ENCODE measurements around the gene ZBTB16.

Gene ZBTB16

DNA sequence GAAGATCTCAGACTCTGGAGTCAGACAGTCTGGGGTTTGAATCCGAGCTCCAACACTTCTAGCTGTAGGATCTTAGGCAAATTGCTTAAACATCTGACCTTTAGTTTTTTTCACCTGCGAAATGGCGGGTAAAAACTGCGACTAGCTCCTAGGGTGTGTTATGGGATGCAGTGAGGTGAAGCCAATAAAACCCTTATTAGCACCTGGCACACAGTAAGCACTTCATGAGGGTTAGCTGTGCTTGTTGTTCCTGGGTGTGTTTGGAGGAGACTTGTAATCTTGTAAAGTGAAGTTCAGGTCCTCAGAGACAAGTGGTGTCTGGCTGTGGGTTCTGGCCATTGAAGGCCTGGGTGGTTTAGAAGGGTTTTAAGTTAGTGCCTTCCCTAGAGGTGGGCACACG, 68.9 kb downstream of the ZBTB16 start (continued):
- TF ChIP-seq, protein P1, sequence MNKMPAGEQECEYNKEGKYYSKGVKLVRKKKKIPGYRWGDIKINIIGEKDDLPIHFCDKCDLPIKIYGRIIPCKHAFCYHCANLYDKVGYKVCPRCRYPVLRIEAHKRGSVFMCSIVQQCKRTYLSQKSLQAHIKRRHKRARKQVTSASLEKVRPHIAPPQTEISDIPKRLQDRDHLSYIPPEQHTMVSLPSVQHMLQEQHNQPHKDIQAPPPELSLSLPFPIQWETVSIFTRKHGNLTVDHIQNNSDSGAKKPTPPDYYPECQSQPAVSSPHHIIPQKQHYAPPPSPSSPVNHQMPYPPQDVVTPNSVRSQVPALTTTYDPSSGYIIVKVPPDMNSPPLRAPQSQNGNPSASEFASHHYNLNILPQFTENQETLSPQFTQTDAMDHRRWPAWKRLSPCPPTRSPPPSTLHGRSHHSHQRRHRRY (tag by site-specific recombination; IDR thresholded peaks at IDR 0.05), result no peak
- TF ChIP-seq, protein P2, sequence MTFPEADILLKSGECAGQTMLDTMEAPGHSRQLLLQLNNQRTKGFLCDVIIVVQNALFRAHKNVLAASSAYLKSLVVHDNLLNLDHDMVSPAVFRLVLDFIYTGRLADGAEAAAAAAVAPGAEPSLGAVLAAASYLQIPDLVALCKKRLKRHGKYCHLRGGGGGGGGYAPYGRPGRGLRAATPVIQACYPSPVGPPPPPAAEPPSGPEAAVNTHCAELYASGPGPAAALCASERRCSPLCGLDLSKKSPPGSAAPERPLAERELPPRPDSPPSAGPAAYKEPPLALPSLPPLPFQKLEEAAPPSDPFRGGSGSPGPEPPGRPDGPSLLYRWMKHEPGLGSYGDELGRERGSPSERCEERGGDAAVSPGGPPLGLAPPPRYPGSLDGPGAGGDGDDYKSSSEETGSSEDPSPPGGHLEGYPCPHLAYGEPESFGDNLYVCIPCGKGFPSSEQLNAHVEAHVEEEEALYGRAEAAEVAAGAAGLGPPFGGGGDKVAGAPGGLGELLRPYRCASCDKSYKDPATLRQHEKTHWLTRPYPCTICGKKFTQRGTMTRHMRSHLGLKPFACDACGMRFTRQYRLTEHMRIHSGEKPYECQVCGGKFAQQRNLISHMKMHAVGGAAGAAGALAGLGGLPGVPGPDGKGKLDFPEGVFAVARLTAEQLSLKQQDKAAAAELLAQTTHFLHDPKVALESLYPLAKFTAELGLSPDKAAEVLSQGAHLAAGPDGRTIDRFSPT (tag by site-specific recombination; IDR thresholded peaks at IDR 0.05), result no peak
- no peak for TF ChIP-seq TRIM28 (IDR thresholded peaks at IDR 0.05; ENCODE audit: borderline replicate concordance, low read length)

DNA sequence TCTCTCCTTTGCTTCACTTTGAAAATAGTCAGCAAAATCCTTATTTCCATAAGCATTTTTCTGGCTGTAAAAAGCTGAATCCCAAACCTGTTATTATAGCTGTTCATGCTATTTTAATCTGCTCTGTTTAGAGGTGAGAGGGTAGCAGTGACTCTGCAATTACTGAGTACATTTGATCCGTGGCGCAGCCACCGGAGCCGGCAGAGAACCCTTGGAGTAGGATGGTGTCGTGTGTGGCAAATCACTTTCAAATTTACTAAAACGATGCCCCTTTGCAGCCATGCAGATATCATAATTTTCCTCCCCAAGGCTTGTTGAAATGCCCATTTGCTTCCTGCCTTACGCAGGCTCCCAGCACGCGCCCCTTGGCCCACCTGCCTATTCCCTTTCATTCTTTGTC, 69.6 kb downstream of the ZBTB16 start:
- H3K36me3 ChIP-seq (ENCODE audit: control insufficient read depth in 2 of 2, insufficient read depth in 1 of 2, low read length in 2 of 2), result no peaks in the 10 kb centered on the region
- CTCF ChIA-PET, result interaction anchor here (0.7 kb wide), 1 partner anchor 131 kb away, joined by 3 read pairs; no protein-coding TSS in a partner anchor
- POLR2A ChIA-PET, result no interaction called here
- TF ChIP-seq SP7 (tag by site-specific recombination; IDR thresholded peaks at IDR 0.05) (peak; percentile 34; the same call in 1 of the 2 replicates), GFI1B (tag by site-specific recombination; IDR thresholded peaks at IDR 0.05) (no peak)
- no peaks in the 10 kb centered on the region; the same call in 1 of the 2 replicates for H3K4me1 ChIP-seq (ENCODE audit: control insufficient read depth, insufficient read depth, low read length)
- no peak overlapping the region for H3K4me3 ChIP-seq (ENCODE audit: low read depth, low read length)
- no peaks in the 10 kb centered on the region for H3K9me3 ChIP-seq (ENCODE audit: control insufficient read depth, insufficient read depth, low read depth, low read length)
- no peak overlapping the region for H3K27ac ChIP-seq (ENCODE audit: extremely low read depth, low read depth, low read length)

DNA sequence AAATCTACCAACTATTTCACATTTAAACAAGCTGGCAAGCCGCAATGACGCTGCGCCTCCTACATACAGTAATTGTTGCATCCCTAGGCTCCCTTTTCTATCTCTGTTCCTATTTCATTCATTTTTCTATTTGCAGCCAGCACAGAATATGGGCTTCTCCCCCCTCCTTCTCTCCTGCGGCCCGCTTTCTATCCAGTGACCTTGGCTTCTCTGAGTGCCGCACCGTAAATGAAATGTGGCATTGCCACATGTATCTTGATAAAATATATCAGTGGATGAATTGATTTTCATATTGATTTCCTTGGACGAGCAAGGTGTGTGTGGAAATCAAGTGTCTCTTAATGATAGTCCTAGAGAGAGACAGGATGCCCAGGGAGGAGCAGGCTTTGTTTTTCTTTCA, 70.2 kb downstream of the ZBTB16 start:
- no peak overlapping the region for H3K27ac ChIP-seq (ENCODE audit: extremely low read depth, low read depth, low read length)
- no peaks in the 10 kb centered on the region for H3K36me3 ChIP-seq (ENCODE audit: control insufficient read depth in 2 of 2, insufficient read depth in 1 of 2, low read length in 2 of 2)
- H3K9me3 ChIP-seq (ENCODE audit: control insufficient read depth, insufficient read depth, low read depth, low read length), result no peaks in the 10 kb centered on the region
- H3K4me3 ChIP-seq (ENCODE audit: low read depth, low read length), result no peak overlapping the region
- H3K4me1 ChIP-seq (ENCODE audit: control insufficient read depth, insufficient read depth, low read length), result no peaks in the 10 kb centered on the region; the same call in 1 of the 2 replicates
- ChIA-PET CTCF (interaction anchor here (0.7 kb wide), 1 partner anchor 131 kb away, joined by 3 read pairs; no protein-coding TSS in a partner anchor), POLR2A (no interaction called here)
- TF ChIP-seq ZBTB8A (tag by site-specific recombination; IDR thresholded peaks at IDR 0.05) (no peak), ZNF311 (tag by site-specific recombination; IDR thresholded peaks at IDR 0.05; ENCODE audit: borderline replicate concordance) (no peak), ZNF664 (tag by site-specific recombination; IDR thresholded peaks at IDR 0.05) (no peak), ZNF354C (tag by site-specific recombination; IDR thresholded peaks at IDR 0.05; ENCODE audit: borderline replicate concordance, low read depth) (no peak), KLF8 (tag by site-specific recombination; IDR thresholded peaks at IDR 0.05) (no peak)
- TF ChIP-seq, protein P3, sequence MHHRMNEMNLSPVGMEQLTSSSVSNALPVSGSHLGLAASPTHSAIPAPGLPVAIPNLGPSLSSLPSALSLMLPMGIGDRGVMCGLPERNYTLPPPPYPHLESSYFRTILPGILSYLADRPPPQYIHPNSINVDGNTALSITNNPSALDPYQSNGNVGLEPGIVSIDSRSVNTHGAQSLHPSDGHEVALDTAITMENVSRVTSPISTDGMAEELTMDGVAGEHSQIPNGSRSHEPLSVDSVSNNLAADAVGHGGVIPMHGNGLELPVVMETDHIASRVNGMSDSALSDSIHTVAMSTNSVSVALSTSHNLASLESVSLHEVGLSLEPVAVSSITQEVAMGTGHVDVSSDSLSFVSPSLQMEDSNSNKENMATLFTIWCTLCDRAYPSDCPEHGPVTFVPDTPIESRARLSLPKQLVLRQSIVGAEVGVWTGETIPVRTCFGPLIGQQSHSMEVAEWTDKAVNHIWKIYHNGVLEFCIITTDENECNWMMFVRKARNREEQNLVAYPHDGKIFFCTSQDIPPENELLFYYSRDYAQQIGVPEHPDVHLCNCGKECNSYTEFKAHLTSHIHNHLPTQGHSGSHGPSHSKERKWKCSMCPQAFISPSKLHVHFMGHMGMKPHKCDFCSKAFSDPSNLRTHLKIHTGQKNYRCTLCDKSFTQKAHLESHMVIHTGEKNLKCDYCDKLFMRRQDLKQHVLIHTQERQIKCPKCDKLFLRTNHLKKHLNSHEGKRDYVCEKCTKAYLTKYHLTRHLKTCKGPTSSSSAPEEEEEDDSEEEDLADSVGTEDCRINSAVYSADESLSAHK (tag by site-specific recombination; IDR thresholded peaks at IDR 0.05), result no peak

DNA sequence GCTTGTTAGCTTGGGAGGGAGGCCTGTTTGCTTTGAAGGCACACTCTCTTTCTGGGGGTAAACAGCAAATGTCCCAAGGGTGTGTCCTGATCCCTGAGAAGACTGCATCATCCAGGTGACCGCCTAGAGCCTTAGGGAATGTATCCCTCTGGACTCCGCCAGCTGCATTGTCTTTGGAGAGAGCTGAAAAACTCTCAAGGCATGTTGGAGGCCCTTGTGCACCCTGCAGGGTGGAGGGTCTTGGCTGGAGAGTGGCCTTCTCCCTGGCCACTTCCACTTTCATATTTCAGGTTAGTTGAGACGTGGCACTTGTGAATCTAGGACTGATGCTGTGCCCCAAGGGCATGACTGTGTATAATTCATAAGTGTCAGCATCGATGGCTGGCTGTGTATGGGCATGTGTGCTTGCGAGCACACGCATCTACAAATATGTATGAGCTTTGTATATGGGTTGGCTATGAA, 70.6 kb downstream of the ZBTB16 start:
- H3K4me1 ChIP-seq (ENCODE audit: control insufficient read depth, insufficient read depth, low read length), result no peaks in the 10 kb centered on the region; the same call in 1 of the 2 replicates
- H3K9me3 ChIP-seq (ENCODE audit: control insufficient read depth, insufficient read depth, low read depth, low read length), result no peaks in the 10 kb centered on the region
- POLR2A ChIA-PET, result no interaction called here
- no peaks in the 10 kb centered on the region for H3K36me3 ChIP-seq (ENCODE audit: control insufficient read depth in 2 of 2, insufficient read depth in 1 of 2, low read length in 2 of 2)
- CTCF ChIA-PET, result interaction anchor here (0.7 kb wide), 1 partner anchor 130 kb away, joined by 3 read pairs; no protein-coding TSS in a partner anchor
- H3K27ac ChIP-seq (ENCODE audit: extremely low read depth, low read depth, low read length), result no peak overlapping the region
- no peak overlapping the region for H3K4me3 ChIP-seq (ENCODE audit: low read depth, low read length)
- no peak for TF ChIP-seq ZNF175 (tag by site-specific recombination; IDR thresholded peaks at IDR 0.05)
- no peak for TF ChIP-seq ZNF777 (tag by site-specific recombination; IDR thresholded peaks at IDR 0.05; ENCODE audit: borderline replicate concordance)
- TF ChIP-seq, protein P4, sequence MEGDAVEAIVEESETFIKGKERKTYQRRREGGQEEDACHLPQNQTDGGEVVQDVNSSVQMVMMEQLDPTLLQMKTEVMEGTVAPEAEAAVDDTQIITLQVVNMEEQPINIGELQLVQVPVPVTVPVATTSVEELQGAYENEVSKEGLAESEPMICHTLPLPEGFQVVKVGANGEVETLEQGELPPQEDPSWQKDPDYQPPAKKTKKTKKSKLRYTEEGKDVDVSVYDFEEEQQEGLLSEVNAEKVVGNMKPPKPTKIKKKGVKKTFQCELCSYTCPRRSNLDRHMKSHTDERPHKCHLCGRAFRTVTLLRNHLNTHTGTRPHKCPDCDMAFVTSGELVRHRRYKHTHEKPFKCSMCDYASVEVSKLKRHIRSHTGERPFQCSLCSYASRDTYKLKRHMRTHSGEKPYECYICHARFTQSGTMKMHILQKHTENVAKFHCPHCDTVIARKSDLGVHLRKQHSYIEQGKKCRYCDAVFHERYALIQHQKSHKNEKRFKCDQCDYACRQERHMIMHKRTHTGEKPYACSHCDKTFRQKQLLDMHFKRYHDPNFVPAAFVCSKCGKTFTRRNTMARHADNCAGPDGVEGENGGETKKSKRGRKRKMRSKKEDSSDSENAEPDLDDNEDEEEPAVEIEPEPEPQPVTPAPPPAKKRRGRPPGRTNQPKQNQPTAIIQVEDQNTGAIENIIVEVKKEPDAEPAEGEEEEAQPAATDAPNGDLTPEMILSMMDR (tag by site-specific recombination; IDR thresholded peaks at IDR 0.05), result no peak
- TF ChIP-seq, protein P5, sequence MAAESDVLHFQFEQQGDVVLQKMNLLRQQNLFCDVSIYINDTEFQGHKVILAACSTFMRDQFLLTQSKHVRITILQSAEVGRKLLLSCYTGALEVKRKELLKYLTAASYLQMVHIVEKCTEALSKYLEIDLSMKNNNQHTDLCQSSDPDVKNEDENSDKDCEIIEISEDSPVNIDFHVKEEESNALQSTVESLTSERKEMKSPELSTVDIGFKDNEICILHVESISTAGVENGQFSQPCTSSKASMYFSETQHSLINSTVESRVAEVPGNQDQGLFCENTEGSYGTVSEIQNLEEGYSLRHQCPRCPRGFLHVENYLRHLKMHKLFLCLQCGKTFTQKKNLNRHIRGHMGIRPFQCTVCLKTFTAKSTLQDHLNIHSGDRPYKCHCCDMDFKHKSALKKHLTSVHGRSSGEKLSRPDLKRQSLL (tag by site-specific recombination; IDR thresholded peaks at IDR 0.05), result no peak
- TF ChIP-seq, protein P6, sequence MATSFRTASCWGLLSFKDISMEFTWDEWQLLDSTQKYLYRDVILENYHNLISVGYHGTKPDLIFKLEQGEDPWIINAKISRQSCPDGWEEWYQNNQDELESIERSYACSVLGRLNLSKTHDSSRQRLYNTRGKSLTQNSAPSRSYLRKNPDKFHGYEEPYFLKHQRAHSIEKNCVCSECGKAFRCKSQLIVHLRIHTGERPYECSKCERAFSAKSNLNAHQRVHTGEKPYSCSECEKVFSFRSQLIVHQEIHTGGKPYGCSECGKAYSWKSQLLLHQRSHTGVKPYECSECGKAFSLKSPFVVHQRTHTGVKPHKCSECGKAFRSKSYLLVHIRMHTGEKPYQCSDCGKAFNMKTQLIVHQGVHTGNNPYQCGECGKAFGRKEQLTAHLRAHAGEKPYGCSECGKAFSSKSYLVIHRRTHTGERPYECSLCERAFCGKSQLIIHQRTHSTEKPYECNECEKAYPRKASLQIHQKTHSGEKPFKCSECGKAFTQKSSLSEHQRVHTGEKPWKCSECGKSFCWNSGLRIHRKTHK (tag by site-specific recombination; IDR thresholded peaks at IDR 0.05), result no peak
- TF ChIP-seq ZNF768 (tag by site-specific recombination; IDR thresholded peaks at IDR 0.05), result no peak
- no peak for TF ChIP-seq ZNF529 (tag by site-specific recombination; IDR thresholded peaks at IDR 0.05; ENCODE audit: insufficient replicate concordance)

Measured in HEK293 (cell line).